Measurements from ENCODE around the gene ITPR1. TPM values are rescaled to one million over a fixed set of nuclear protein-coding genes. Genes with fewer than 3 reads are reported as not detected.

Gene ITPR1
- total and polyA plus RNA-seq, 10 of the 15 experiments (the other 5 are each of a cell fraction or from before 2014, with no cell fraction given), result 12.2 to 239 (median 28.4) TPM

DNA sequence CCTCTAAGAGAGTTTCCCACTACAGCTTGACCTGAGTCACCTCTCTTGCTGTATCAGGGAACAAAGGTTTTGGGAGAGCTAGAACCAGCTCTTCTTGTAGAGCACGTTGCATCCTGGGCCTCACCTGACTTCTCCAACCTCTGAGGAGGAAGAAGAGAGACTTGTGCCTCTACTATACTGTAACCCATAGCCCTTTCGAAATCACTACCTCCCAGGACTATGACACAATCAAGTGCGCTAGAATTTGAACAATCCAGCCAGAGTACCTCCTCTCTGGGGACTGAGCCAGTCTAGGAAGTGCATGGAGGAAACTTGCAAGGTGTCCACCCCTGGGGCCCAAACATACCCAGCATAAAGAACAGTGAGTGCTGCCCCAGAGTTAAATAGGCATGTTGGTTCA is 293.3 kb downstream of the ITPR1 start (continued):
- TF ChIP-seq, protein P1, sequence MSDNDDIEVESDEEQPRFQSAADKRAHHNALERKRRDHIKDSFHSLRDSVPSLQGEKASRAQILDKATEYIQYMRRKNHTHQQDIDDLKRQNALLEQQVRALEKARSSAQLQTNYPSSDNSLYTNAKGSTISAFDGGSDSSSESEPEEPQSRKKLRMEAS (IDR thresholded peaks at IDR 0.05; ENCODE audit: low read depth, low read length), result no peak
- no peak for TF ChIP-seq IKZF1 (conservative IDR thresholded peaks at IDR 0.05)

DNA sequence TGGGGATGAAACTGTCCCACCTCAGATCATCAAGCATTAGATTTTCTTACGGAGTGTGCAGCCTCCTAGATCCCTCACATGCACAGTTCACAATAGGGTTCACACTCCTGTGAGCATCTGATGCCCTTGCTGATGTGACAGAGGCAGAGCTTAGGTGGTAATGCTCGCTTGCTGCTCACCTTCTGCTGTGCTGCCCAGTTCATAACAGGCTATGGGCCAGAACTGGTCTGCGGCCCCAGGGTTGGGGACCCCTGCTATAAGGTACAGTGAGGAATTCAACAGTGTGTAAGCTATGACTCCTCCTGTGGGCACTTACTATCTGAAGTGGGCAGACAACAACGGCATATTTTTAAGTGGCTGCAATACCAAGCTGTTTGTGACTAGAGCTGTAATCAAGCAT is 298.2 kb downstream of the ITPR1 start:
- RAD21 ChIA-PET (ENCODE audit: unreplicated experiment), result no interaction called here
- POLR2A ChIA-PET, result interaction anchor here (0.6 to 1.4 kb wide), 2 partner anchors 14 to 65 kb away, joined by 3 read pairs; no protein-coding TSS in a partner anchor
- no peak overlapping the region for H3K4me2 ChIP-seq (ENCODE audit: control insufficient read depth, insufficient read depth)
- no peaks in the 10 kb centered on the region for H4K20me1 ChIP-seq (ENCODE audit: control insufficient read depth, insufficient read depth)
- FAIRE-seq (no peak), DNase-seq (ENCODE audit: low read depth, low spot score) (no peak), ATAC-seq (no peak)
- no peak overlapping the region for H3K4me3 ChIP-seq
- peaks cover 20 to 22% of the 10 kb centered on the region in 2 experiments for H3K36me3 ChIP-seq (ENCODE audit: control insufficient read depth in 2 of 2, insufficient read depth in 2 of 2, low read length in 1 of 2)
- CTCF ChIA-PET, result interaction anchor here (0.6 to 2.4 kb wide), 5 partner anchors 10 to 267 kb away, joined by 3 to 7 read pairs (median 4); no protein-coding TSS in a partner anchor
- no peaks in the 10 kb centered on the region for H3K9me3 ChIP-seq (replicated peaks; ENCODE audit: control insufficient read depth, insufficient read depth, low read length)
- in situ Hi-C loops (cut with MboI), result no loop called here
- H3K9ac ChIP-seq (ENCODE audit: control insufficient read depth, insufficient read depth, low read length), result no peak overlapping the region
- intact Hi-C loops (cut with micrococcal nuclease; ENCODE audit: unreplicated experiment), result no loop called here
- H3K79me2 ChIP-seq (ENCODE audit: control insufficient read depth, insufficient read depth, low read length), result no peaks in the 10 kb centered on the region
- H3K27me3 ChIP-seq (replicated peaks in 1 of 2; ENCODE audit: control insufficient read depth in 2 of 2, insufficient read depth in 2 of 2, low read length in 1 of 2), result no peaks in the 10 kb centered on the region
- SMC1A ChIA-PET (ENCODE audit: uncharacterized antibody, unreplicated experiment), result interaction anchor here (0.6 to 1.5 kb wide), 4 partner anchors 13 to 101 kb away, joined by 3 to 6 read pairs (median 4); no protein-coding TSS in a partner anchor
- WGBS (ENCODE audit: insufficient coverage, insufficient replicate concordance, low lambda C conversion rate, missing lambda C conversion rate), result 82% methylated on average over 4 of the region's 4 CpGs
- no TSS peak for BruUV-seq (replicated peaks)
- TF ChIP-seq BHLHE40 (IDR thresholded peaks at IDR 0.05; ENCODE audit: borderline replicate concordance in 1 of 2, low read depth in 2 of 2, low read length in 1 of 2), result no peak
- no peak for TF ChIP-seq NR2C2 (IDR thresholded peaks at IDR 0.05; ENCODE audit: borderline replicate concordance, control insufficient read depth, insufficient read length, low read depth)
- TF ChIP-seq, protein P2, sequence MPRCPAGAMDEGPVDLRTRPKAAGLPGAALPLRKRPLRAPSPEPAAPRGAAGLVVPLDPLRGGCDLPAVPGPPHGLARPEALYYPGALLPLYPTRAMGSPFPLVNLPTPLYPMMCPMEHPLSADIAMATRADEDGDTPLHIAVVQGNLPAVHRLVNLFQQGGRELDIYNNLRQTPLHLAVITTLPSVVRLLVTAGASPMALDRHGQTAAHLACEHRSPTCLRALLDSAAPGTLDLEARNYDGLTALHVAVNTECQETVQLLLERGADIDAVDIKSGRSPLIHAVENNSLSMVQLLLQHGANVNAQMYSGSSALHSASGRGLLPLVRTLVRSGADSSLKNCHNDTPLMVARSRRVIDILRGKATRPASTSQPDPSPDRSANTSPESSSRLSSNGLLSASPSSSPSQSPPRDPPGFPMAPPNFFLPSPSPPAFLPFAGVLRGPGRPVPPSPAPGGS (IDR thresholded peaks at IDR 0.05; ENCODE audit: borderline replicate concordance, insufficient read depth, low read depth, low read length, poor library complexity, severe bottlenecking), result no peak
- no peak for TF ChIP-seq EZH2 (IDR thresholded peaks at IDR 0.05; ENCODE audit: borderline replicate concordance, control insufficient read depth, low read depth, low read length)
- no peak for TF ChIP-seq ZNF217 (IDR thresholded peaks at IDR 0.05)
- no peak overlapping the region for H3K27ac ChIP-seq (ENCODE audit: control insufficient read depth, insufficient read depth)
- H2AFZ ChIP-seq (ENCODE audit: control insufficient read depth, low read depth, low read length), result no peak overlapping the region
- H3K4me1 ChIP-seq (ENCODE audit: control insufficient read depth, insufficient read depth, low read length), result no peaks in the 10 kb centered on the region

Measured in GM12878 (cell line).